Caco-2 (cell line): ENCODE data around the gene TYROBP. TPM values are rescaled to one million over a fixed set of nuclear protein-coding genes. Genes with fewer than 3 reads are reported as not detected.
A peak's percentile ranks its signal among the peaks of the same experiment; 100 is the strongest.

Experiments used
- BruUV-seq: library from RNA; stranded (reverse); fragments of 400-500 nt; replicated peaks from 2 replicates; lab custom pipeline; 2021; lab: Mats Ljungman, UMichigan
- CTCF ChIA-PET: fragments of 300-600 bp; sonication (Branson Sonifier 250); formaldehyde crosslinking; loops from one replicate; lab custom pipeline; 2022; ENCODE audit warnings: antibody characterized with exemption; lab: Charles Lee
- POLR2A ChIA-PET: fragments of 300-600 bp; sonication (Branson Sonifier 250); formaldehyde crosslinking; loops from one replicate; lab custom pipeline; 2022; ENCODE audit warnings: antibody characterized with exemption; lab: Charles Lee
- DNase-seq, 2 experiments: peaks; one replicate each; pipeline versions ENCODE4 v3.0.0 to v3.0.0-alpha.2; 2020 to 2022
- H3K27me3 ChIP-seq: replicated peaks from 2 replicates; pipeline ENCODE4 v1.6.0; 2011; ENCODE audit warnings: low read length; ENCODE audit not compliant: control insufficient read depth, insufficient read depth
- H3K36me3 ChIP-seq: 2 replicates; pipeline ENCODE4 v1.5.1; 2011; ENCODE audit warnings: low read length; ENCODE audit not compliant: control insufficient read depth, insufficient read depth
- H3K4me1 ChIP-seq: fragments of 250-450 bp; sonication (Bioruptor Pico); 2 replicates; pipeline ENCODE4 v1.5.1; 2020; ENCODE audit warnings: mild to moderate bottlenecking
- H3K4me3 ChIP-seq: 2 replicates; pipeline ENCODE4 v1.5.1; 2011; ENCODE audit warnings: low read depth, mild to moderate bottlenecking, control low read depth, low read length
- H3K9me3 ChIP-seq: fragments of 250-450 bp; sonication (Bioruptor Pico); 2 replicates; pipeline ENCODE4 v1.5.1; 2020; ENCODE audit warnings: mild to moderate bottlenecking, moderate library complexity
- H3K27ac Mint-ChIP-seq: one replicate; pipeline ENCODE4 v1.8.0; 2022; ENCODE audit warnings: mixed read lengths; ENCODE audit not compliant: unreplicated experiment
- H3K27me3 Mint-ChIP-seq: one replicate; pipeline ENCODE4 v1.8.0; 2022; ENCODE audit warnings: mixed read lengths; ENCODE audit not compliant: insufficient read depth, unreplicated experiment
- H3K36me3 Mint-ChIP-seq: one replicate; pipeline ENCODE4 v1.8.0; 2022; ENCODE audit warnings: mild to moderate bottlenecking, mixed read lengths; ENCODE audit not compliant: insufficient read depth, unreplicated experiment
- H3K4me1 Mint-ChIP-seq: one replicate; pipeline ENCODE4 v1.8.0; 2022; ENCODE audit warnings: low read depth, mixed read lengths; ENCODE audit not compliant: unreplicated experiment
- H3K4me3 Mint-ChIP-seq: one replicate; pipeline ENCODE4 v1.8.0; 2022; ENCODE audit warnings: mild to moderate bottlenecking, moderate library complexity, mixed read lengths; ENCODE audit not compliant: unreplicated experiment
- H3K9me3 Mint-ChIP-seq: one replicate; pipeline ENCODE4 v1.8.0; 2022; ENCODE audit warnings: mixed read lengths; ENCODE audit not compliant: unreplicated experiment
- intact Hi-C: fragments of 100-400 bp; cut with micrococcal nuclease; formaldehyde crosslinking; loops from one replicate; pipeline ENCODE4 v1.10.0; 2022; ENCODE audit not compliant: unreplicated experiment
- total RNA-seq: library from RNA; stranded (reverse); gene quantifications from 2 replicates; pipeline ENCODE4 v1.2.3, GENCODE V29; 2022
- TF ChIP-seq, protein P1 (sequence below), 2 experiments: fragments of 200-600 bp in 1 of 2; IDR thresholded peaks; 1 replicate in 1 of 2; 2 replicates in 1 of 2; pipeline versions ENCODE4 v1.5.1 to v1.8.0; 2011 to 2022; ENCODE audit warnings: antibody characterized with exemption in 1 of 2, control low read depth in 1 of 2, inconsistent platforms in 1 of 2, low read depth in 1 of 2, low read length in 1 of 2, mild to moderate bottlenecking in 1 of 2, moderate library complexity in 1 of 2; ENCODE audit not compliant: insufficient read depth in 1 of 2, severe bottlenecking in 1 of 2, unreplicated experiment in 1 of 2

TYROBP gene
- total RNA-seq, 1 experiment from 2014 or later, result not detected

DNA sequence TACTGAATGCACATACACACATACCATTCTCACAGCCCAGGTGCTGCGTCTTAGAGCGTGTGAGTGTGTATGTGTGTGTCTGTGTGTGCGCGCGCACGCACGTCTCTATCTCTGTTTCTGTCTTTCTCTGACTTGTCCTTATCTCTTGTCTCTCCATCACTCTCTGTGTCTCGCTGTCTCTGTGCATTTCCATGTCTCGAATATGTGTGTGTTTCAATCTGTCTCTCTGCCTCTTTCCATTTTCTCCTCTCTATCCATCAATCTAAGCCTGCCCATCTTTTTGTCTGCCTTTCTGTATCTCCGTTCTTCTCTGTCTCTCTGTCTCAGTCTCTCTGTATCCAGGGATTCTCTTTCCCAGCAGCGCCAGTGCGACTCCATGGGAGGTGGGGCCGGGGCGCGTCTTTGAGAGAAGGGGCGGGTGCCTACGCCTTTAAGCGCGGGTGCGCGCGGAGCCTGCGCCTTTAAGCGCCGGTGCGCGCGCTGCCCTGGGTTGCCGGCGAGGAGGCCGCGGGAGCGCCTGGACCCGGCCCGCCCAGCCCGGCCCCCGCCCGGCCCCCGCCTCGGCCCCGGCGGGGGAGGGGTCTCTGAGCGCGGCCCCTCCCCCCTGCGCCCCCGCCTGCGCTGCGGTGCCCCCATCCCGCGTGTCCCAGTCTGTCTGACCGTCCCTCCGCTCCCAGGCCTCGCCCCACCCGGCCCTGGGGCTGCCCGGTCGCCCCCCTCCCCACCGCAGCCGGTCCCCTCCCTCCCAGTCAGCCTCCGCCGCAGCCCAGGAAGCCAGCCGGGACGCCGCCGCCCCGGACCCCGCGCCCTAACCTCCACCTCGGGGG, 28.0 kb upstream of the TYROBP start, which contains the start of gene LRFN3:
Gene LRFN3, plus strand, starts transcription at position 464 of the 827 bp plus-strand sequence. CDS start 3,052 bp downstream, outside the sequence.
- ChIA-PET CTCF (no interaction called here), POLR2A (no interaction called here)
- Histone ChIP-seq H3K4me3 (peak within 1 kb of the TSS; percentile 75), H3K4me1 (peaks cover 18% of the 10 kb centered on the region), H3K36me3 (no peaks in the 10 kb centered on the region), H3K9me3 (no peaks in the 10 kb centered on the region), H3K27me3 (no peaks in the 10 kb centered on the region)
- TF ChIP-seq, protein P1, sequence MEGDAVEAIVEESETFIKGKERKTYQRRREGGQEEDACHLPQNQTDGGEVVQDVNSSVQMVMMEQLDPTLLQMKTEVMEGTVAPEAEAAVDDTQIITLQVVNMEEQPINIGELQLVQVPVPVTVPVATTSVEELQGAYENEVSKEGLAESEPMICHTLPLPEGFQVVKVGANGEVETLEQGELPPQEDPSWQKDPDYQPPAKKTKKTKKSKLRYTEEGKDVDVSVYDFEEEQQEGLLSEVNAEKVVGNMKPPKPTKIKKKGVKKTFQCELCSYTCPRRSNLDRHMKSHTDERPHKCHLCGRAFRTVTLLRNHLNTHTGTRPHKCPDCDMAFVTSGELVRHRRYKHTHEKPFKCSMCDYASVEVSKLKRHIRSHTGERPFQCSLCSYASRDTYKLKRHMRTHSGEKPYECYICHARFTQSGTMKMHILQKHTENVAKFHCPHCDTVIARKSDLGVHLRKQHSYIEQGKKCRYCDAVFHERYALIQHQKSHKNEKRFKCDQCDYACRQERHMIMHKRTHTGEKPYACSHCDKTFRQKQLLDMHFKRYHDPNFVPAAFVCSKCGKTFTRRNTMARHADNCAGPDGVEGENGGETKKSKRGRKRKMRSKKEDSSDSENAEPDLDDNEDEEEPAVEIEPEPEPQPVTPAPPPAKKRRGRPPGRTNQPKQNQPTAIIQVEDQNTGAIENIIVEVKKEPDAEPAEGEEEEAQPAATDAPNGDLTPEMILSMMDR (IDR thresholded peaks at IDR 0.05; ENCODE audit: insufficient read depth in 1 of 2, low read depth in 1 of 2, low read length in 1 of 2, severe bottlenecking in 1 of 2, unreplicated experiment in 1 of 2), result no peak
- peak within 1 kb of the TSS; percentile 85 for H3K4me3 Mint-ChIP-seq
- peak; percentile 76 to 77 for DNase-seq
- peaks cover 6% of the 10 kb centered on the region for H3K36me3 Mint-ChIP-seq
- peak within 1 kb of the TSS; percentile 12 for H3K27ac Mint-ChIP-seq
- no peaks in the 10 kb centered on the region for H3K27me3 Mint-ChIP-seq
- H3K9me3 Mint-ChIP-seq, result no peaks in the 10 kb centered on the region
- no TSS peak for BruUV-seq
- intact Hi-C loops, result no loop called here
- H3K4me1 Mint-ChIP-seq, result peaks cover 29% of the 10 kb centered on the region

DNA sequence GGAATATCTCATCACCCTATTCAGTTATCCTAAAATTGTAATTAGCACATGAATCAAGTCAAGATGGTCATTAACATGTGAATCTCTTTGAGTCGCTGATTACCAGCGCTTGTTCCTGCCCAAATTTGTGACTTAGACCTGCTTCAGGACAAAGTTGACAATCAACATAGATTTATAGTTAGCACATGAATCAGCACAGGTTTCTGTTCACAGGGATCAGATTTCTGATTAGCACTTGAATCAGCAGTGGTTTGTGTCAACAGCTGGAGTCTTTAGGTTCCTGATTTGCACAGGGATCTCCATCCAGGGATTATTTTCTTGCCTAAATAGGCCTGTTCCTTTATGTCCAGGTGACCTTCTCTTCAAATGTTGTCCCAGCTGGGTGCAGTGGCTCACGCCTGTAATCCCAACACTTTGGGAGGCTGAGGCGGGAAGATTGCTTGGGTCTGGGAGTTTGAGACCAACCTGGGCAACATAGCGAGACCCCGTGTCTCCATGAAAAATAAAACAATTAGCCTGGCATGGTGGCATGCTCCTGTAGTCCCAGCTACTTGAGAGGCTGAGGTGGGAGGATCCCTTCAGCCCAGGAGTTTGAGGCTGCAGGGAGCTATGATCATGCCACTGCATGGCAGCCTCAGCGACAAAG, 24.3 kb upstream of the TYROBP start:
- peaks cover 15% of the 10 kb centered on the region for H3K4me1 Mint-ChIP-seq
- no peaks in the 10 kb centered on the region for H3K9me3 Mint-ChIP-seq
- no peaks in the 10 kb centered on the region for H3K27me3 Mint-ChIP-seq
- H3K9me3 ChIP-seq, result no peaks in the 10 kb centered on the region
- H3K4me3 ChIP-seq, result no peak overlapping the region
- H3K27me3 ChIP-seq, result no peaks in the 10 kb centered on the region
- TF ChIP-seq, protein P1 (IDR thresholded peaks at IDR 0.05; ENCODE audit: insufficient read depth in 1 of 2, low read depth in 1 of 2, low read length in 1 of 2, severe bottlenecking in 1 of 2, unreplicated experiment in 1 of 2), result no peak
- H3K36me3 Mint-ChIP-seq, result peaks cover 6% of the 10 kb centered on the region
- CTCF ChIA-PET, result interaction anchor here (0.9 kb wide), 1 partner anchor 12 kb away, joined by 3 read pairs; no protein-coding TSS in a partner anchor
- H3K36me3 ChIP-seq, result no peaks in the 10 kb centered on the region
- intact Hi-C loops, result no loop called here
- H3K4me1 ChIP-seq, result peaks cover 17% of the 10 kb centered on the region
- POLR2A ChIA-PET, result no interaction called here
- no peak overlapping the region for H3K4me3 Mint-ChIP-seq
- no peak for DNase-seq
- H3K27ac Mint-ChIP-seq, result no peak overlapping the region
- BruUV-seq, result no TSS peak

- CTCF ChIA-PET, result interaction anchor here (0.9 to 1.2 kb wide), 7 partner anchors 12 to 224 kb away, joined by 3 to 12 read pairs (median 4); partner anchors contain the start of genes NFKBID, PSENEN and U2AF1L4
- BruUV-seq, result no TSS peak
- POLR2A ChIA-PET, result interaction anchor here (0.9 kb wide), 1 partner anchor 186 kb away, joined by 4 read pairs; the partner anchor contains the start of genes PSENEN and U2AF1L4
- Histone ChIP-seq H3K4me3 (no peak overlapping the region), H3K36me3 (no peaks in the 10 kb centered on the region), H3K4me1 (peaks cover 11% of the 10 kb centered on the region), H3K9me3 (no peaks in the 10 kb centered on the region), H3K27me3 (no peaks in the 10 kb centered on the region)
- Mint-ChIP-seq H3K27ac (no peak overlapping the region), H3K27me3 (peaks cover 1% of the 10 kb centered on the region), H3K4me3 (peak overlapping the region; percentile 67), H3K36me3 (peaks cover 6% of the 10 kb centered on the region), H3K4me1 (peaks cover 15% of the 10 kb centered on the region), H3K9me3 (peaks cover 2% of the 10 kb centered on the region)
- TF ChIP-seq, protein P1 (IDR thresholded peaks at IDR 0.05; ENCODE audit: insufficient read depth in 1 of 2, low read depth in 1 of 2, low read length in 1 of 2, severe bottlenecking in 1 of 2, unreplicated experiment in 1 of 2), result no peak
- intact Hi-C loops, result loop anchor here (1.0 kb wide), 6 partner anchors 33 to 239 kb away; partner anchors contain the start of genes PSENEN, TBCB and U2AF1L4
- no peak for DNase-seq
These were observed 23.7 kb upstream of the TYROBP start for GRCh38 chr19:35931874-35932202.
